A673 (cell line): Measurements from ENCODE around the gene RHOV. TPM values are rescaled to one million over a fixed set of nuclear protein-coding genes. Genes with fewer than 3 reads are reported as not detected.

Experiments
- BruUV-seq: library from RNA; stranded (reverse); fragments of 400-500 nt; replicated peaks from 2 replicates; lab custom pipeline; 2021; lab: Mats Ljungman, UMichigan
- CTCF ChIA-PET: fragments of 300-600 bp; sonication (Branson Sonifier 250); formaldehyde crosslinking; loops from one replicate; lab custom pipeline; 2022; ENCODE audit warnings: antibody characterized with exemption; lab: Charles Lee
- POLR2A ChIA-PET: fragments of 300-600 bp; sonication (Branson Sonifier 250); formaldehyde crosslinking; loops from one replicate; lab custom pipeline; 2022; ENCODE audit warnings: antibody characterized with exemption; ENCODE audit not compliant: low non-redundant PET; lab: Charles Lee
- DNase-seq: peaks from one replicate; pipeline ENCODE4 v3.0.0-alpha.2; 2015; ENCODE audit warnings: low spot score
- H3K27ac ChIP-seq: fragments of 200-600 bp; sonication (generic); 2 replicates; pipeline ENCODE4 v1.5.1; 2016; ENCODE audit warnings: mixed run types, low read depth, mild to moderate bottlenecking, mixed read lengths, antibody characterized with exemption, low read length; ENCODE audit not compliant: poor library complexity, severe bottlenecking
- H3K27me3 ChIP-seq: fragments of 200-600 bp; sonication (generic); replicated peaks from 2 replicates; pipeline ENCODE4 v1.6.1; 2017; ENCODE audit warnings: mixed run types, low read depth, mild to moderate bottlenecking, mixed read lengths, antibody characterized with exemption, low read length; ENCODE audit not compliant: insufficient read depth, poor library complexity
- H3K36me3 ChIP-seq: fragments of 200-600 bp; sonication (generic); 2 replicates; pipeline ENCODE4 v1.6.1; 2016; ENCODE audit warnings: mixed run types, mild to moderate bottlenecking, mixed read lengths, antibody characterized with exemption, low read length; ENCODE audit not compliant: insufficient read depth, poor library complexity, severe bottlenecking
- H3K4me1 ChIP-seq: fragments of 200-600 bp; sonication (generic); 2 replicates; pipeline ENCODE4 v1.6.1; 2017; ENCODE audit warnings: mixed run types, mild to moderate bottlenecking, mixed read lengths, antibody characterized with exemption, low read length; ENCODE audit not compliant: insufficient read depth, poor library complexity, severe bottlenecking
- H3K4me3 ChIP-seq: fragments of 200-600 bp; sonication (generic); 2 replicates; pipeline ENCODE4 v1.5.1; 2016; ENCODE audit warnings: low read depth, mixed run types, mild to moderate bottlenecking, mixed read lengths, low read length; ENCODE audit not compliant: poor library complexity, severe bottlenecking
- H3K9me3 ChIP-seq: fragments of 200-600 bp; sonication (generic); 2 replicates; pipeline ENCODE4 v1.6.1; 2016; ENCODE audit warnings: mixed run types, low read depth, mild to moderate bottlenecking, mixed read lengths, antibody characterized with exemption, low read length; ENCODE audit not compliant: poor library complexity, severe bottlenecking
- CTCF ChIP-seq: fragments of 300-800, 200-600 bp; sonication (generic); conservative IDR thresholded peaks from 2 replicates; pipeline ENCODE4 v1.5.1; 2017; ENCODE audit warnings: low read depth, mild to moderate bottlenecking, antibody characterized with exemption, low read length, moderate library complexity, mixed read lengths
- EZH2 ChIP-seq: fragments of 200-600 bp; sonication (generic); IDR thresholded peaks from 2 replicates; pipeline ENCODE4 v1.6.1; 2017; ENCODE audit warnings: borderline replicate concordance, low read depth, mild to moderate bottlenecking, mixed read lengths, antibody characterized with exemption, low read length; ENCODE audit not compliant: poor library complexity, severe bottlenecking
- intact Hi-C: fragments of 100-400 bp; cut with micrococcal nuclease; formaldehyde crosslinking; loops from one replicate; pipeline ENCODE4 v1.10.0; 2022; ENCODE audit not compliant: unreplicated experiment
- total RNA-seq: library from RNA; stranded (reverse); gene quantifications from 2 replicates; pipeline ENCODE4 v1.2.3, GENCODE V29; 2021

Gene RHOV
- total RNA-seq, 1 experiment from 2014 or later: 1.6 TPM

- Histone ChIP-seq H3K4me1 (peaks cover 4% of the 10 kb centered on the region), H3K4me3 (peak overlapping the region; percentile 72), H3K36me3 (no peaks in the 10 kb centered on the region), H3K27me3 (no peaks in the 10 kb centered on the region), H3K27ac (no peak overlapping the region), H3K9me3 (no peaks in the 10 kb centered on the region)
- TF ChIP-seq CTCF (no peak), EZH2 (no peak)
- DNase-seq: no peak
- intact Hi-C loops: no loop called here
- POLR2A ChIA-PET: interaction anchor here (0.6 to 0.7 kb wide), 2 partner anchors 14 to 391 kb away, joined by 3 read pairs; no protein-coding TSS in a partner anchor
- BruUV-seq: no TSS peak
- CTCF ChIA-PET: interaction anchor here (0.5 to 3.6 kb wide), 12 partner anchors 9 to 1108 kb away, joined by 3 to 23 read pairs (median 6); partner anchors contain the start of gene VPS18
Observed at GRCh38 chr15:40872791-40873693, 992 bp downstream of the RHOV start.

DNA sequence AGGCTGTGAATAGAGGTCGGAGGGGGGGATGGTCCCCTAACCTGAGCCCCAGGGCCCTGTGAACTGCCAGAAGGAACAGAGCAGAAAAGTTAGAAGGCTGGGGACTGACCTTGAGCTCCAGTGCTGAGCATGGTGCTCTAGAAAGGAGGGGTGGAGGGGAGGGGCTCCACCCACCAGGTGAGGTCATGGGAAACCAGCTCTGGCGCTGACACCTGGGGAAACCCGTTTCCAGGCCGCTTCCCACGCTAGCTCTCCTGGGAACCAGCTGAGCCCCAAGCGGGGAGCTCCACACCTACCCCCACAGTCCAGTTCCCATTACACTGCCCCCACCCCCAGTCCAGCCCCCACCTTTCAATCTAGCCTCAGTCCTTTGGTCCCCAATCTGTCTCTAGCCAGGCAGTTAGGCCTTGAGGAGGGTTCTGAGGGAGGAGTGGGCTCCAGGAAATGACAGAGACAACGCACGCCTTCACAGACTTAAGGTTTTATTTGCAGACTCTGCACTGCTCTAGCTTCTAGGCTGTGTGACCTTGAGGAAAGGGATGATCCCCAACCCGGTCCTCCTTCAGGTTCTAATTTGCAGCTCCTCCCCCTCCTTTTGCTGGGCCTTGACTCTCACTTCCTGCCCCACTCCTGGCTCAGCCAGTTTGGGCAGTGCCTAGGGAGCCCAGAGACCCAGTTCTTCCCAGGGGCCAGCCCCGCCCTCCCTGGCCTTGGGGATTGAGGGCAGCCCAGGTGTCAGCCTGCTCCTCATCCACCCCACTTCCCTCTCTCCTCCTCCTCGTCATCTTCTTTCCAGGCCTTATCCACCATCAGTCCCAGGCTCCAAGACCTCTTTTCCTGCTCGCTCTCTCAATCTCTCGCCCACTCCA, 2.1 kb downstream of the RHOV start:
- no peak for DNase-seq
- TF ChIP-seq EZH2 (no peak), CTCF (no peak)
- intact Hi-C loops: no loop called here
- H3K27me3 ChIP-seq: no peaks in the 10 kb centered on the region
- CTCF ChIA-PET: interaction anchor here (0.5 to 1.5 kb wide), 2 partner anchors 14 to 126 kb away, joined by 6 to 10 read pairs; no protein-coding TSS in a partner anchor
- no peak overlapping the region for H3K4me3 ChIP-seq
- peaks cover 4% of the 10 kb centered on the region for H3K4me1 ChIP-seq
- POLR2A ChIA-PET: no interaction called here
- H3K36me3 ChIP-seq: no peaks in the 10 kb centered on the region
- BruUV-seq: no TSS peak
- H3K9me3 ChIP-seq: no peaks in the 10 kb centered on the region
- H3K27ac ChIP-seq: no peak overlapping the region

GRCh38 chr15:40870716-40871115, 3.3 kb downstream of the RHOV start:
- no peak for DNase-seq
- no TSS peak for BruUV-seq
- ChIA-PET POLR2A (no interaction called here), CTCF (interaction anchor here (1.4 to 2.5 kb wide), 2 partner anchors 11 to 13 kb away, joined by 5 to 19 read pairs; no protein-coding TSS in a partner anchor)
- H3K9me3 ChIP-seq: no peaks in the 10 kb centered on the region
- peaks cover 4% of the 10 kb centered on the region for H3K4me1 ChIP-seq
- H3K4me3 ChIP-seq: no peak overlapping the region
- no peak overlapping the region for H3K27ac ChIP-seq
- H3K27me3 ChIP-seq: no peaks in the 10 kb centered on the region
- TF ChIP-seq EZH2 (no peak), CTCF (no peak)
- no peaks in the 10 kb centered on the region for H3K36me3 ChIP-seq
- intact Hi-C loops: no loop called here
